NCI-H2227 (cell line): ENCODE results near the gene TMEM209.

ENCODE experiments used
- DNase-seq: peaks from one replicate; lab custom pipeline; 2025; ENCODE audit not compliant: unreplicated experiment; lab: John Stamatoyannopoulos, UW

Gene TMEM209

DNA sequence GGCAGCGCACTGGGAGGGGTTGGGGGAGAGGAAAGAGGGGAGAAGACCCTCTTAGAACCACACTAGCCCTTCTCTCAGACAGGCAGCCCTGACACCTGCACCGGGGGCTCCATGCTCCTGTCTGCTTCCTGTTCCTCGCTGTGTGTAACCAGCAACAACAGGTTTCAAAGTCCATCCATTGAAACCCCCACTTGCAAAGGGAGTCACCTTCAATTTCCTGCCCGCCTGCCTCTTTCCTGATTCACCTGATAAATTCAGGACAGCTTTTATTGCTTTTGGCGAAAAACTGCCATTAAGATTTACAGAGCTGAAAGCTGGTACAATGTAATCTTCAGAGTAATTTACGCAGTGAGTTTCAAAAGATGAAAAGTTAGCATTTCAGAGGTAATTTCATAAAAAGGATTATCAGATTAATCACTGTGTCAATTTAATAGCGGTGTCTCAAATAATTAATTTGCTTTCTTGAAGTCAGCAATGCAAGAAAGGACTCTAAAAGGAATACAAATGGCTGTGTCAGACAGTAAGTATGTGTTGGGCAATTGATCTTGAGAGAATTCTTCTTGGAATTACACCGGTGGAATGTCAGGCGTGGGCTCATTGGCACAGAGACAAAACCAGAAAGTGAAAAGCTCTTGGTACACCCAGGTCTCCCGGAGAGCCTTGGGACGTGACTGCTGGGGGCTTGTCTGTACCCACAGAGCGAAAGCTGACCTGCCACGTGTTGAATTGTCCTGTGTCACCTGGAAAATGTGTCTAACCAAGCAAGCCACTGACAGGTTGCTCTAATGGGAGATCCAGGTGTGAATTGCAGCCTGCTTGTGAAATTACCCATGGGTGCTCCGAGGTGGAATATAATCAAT lies 60.7 kb downstream of the TMEM209 start:
- peak; percentile 32 for DNase-seq

- DNase-seq = no peak
Measured at GRCh38 chr7:130143986-130144311, 61.3 kb downstream of the TMEM209 start.

DNA sequence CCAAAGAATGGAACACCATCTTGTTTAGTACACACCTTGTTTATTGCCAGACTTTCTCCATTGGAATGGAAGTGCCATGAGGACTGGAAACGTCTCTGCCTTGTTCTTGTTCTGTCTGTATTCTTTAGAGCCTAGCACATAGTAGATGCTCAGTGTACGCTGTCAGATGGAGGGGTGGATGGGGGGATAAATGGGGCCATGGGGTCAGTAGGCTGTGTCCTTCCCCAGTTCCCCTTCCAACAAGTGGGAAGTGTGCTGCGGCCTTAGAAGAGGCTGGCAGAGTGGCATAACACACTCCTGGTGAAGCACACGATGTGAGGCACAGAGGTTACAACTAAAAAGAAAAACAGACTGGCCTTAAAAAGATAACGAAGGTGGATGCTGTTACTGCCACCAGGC lies 61.9 kb downstream of the TMEM209 start:
- no peak for DNase-seq

DNA sequence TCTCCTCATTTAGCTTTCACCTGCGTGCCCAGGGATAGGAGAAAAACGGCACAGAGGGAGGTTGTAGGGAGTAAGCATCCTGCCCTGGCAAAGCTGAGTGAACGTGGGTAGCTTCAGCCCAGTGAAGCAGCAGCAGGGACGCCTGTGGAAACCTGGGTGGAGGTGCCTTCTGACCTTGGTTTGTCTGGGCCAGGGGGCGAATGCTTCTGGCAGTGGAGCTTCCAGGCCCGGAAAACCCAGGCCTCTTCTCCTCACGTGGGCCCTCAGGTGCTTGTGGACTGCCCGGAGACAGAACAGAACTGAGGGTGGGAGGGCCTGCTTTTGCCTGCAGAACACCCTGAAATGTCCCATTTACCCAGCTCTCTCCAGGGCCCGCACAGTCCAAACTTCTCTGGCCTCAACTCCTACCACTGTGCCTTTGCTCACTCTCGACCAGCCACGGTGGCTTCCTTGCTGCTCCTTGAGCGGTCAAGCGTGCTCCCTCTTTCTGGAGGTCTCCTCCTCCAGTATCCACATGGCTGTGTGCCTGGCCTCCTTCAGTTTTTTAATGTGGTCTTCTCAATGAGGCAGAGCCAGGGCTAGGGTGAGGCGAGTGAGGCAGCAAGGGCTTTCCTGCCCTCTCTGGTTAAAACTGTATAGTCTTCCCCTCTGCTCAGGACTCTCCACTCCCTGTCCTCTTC lies 62.4 kb downstream of the TMEM209 start:
- DNase-seq = no peak

GRCh38 chr7:130141884-130142653 lies 63.1 kb downstream of the TMEM209 start:
- no peak for DNase-seq

GRCh38 chr7:130141161-130141883 lies 63.9 kb downstream of the TMEM209 start:
- peak; percentile 97 for DNase-seq

DNA sequence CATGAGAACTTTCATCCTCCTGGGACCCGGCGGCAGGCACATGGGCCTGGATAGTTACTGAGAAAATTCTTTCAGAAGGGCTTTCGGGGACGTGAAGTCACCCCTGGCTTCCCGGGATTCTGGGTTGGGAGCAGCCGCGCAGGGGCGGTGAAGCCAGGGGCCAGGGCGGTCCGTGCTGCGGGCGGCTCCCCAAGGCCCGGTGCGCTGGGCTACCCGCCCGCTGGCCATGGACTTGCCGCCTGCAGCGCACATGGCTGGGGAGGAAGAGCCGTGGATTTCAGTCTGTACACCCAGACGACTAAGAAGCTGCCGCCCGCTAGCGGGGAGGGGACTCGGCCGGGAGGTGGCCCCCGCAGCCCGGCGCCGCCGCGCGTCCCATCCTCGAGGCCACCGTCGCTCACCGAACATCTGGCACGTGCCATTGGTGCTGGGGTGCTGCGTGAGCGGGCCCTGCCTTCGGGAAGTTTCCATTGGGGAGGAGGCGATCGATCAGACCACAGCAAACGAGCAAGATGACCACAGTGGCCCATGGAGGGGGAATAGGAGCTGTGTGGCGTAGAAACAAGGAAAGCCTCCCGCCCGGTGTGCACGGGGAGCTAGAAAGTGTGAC lies 64.5 kb downstream of the TMEM209 start:
- DNase-seq = no peak

- DNase-seq = no peak
Measured at GRCh38 chr7:130139193-130139960, 65.8 kb downstream of the TMEM209 start.

DNA sequence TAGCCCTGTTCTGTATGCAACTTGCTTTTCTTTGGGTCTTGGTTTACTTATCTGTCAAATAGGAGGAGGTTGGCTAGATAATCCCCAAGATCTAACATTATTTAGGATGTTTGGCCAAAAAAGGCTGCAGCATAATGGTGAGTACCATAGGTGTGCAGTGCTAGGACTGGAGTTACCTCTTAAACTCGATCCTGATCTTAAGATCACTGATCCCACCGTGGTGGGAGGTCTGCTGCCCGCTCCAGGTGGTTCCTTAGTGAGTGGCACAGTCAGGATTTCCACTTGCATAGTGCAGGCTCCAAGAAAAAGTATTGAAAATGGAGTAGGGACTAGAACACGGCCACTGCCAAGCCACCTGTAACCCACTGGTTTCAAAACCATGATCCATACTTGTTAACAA lies 68.0 kb downstream of the TMEM209 start:
- no peak for DNase-seq

- no peak for DNase-seq
Measured at GRCh38 chr7:130136579-130137167, 68.5 kb downstream of the TMEM209 start.

DNA sequence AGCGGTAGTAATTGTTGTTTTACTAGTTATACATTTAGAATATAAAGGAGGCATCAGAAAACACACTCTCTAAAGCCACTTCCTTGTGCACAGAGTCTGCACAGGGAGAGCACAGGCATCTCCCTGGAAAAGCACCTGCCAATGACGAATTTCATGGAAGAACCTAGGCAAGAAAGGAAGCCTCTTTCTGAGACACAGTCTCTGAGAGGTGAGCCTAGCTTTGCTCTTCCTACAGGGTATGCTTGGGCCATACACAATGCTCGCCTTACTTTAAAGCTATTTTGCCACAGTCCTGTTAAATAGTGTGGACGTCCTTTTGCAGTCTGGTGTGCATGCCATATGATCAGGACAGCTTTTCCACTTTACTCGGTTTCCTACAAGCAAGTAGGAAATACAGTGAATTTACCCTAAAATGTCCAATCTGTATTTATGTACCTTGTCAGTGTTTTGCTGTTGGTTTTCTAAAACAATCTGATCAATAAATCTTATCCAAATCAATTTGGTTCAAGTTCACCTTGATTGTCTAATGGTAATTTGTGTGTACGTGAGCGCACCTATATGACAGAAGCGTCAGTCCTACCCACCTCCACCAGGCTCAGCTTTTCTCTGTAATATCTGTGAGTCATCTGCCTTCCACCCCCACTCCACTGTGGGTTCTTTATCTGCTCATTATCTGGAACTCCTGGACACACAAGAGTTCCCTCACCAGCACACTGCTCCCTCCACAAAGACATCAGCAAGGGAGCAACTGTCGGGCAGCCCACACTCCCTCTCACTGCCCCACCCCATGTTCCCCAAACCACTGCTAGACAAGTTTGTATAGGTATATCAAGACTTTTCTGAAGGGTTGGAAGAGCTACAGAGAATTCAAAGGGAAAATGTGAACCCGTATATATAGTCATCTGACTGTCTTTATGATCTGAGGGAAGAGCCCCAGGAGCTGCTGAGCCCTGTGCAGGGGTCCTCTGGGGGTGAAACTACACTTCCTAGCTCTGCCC lies 69.7 kb downstream of the TMEM209 start:
- DNase-seq = no peak

DNA sequence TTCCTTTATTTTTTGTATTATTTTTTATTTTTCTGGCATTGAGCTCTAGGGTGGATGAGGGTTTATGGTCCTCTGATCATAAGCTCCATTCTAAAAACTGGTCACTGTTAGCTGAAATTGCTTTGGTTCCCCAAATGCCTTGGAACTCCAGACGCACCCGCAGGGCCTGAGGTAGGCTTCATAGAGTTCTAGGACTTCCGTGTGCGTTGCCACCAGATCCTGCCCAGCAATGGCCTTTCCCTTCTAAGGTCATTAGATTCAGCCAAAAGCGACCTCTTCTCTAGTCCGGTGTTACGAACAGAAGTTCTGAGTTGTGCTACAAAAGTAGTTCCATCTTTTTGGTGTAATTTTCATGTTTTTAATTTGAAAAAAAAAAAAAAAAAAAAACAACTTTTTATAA lies 70.5 kb downstream of the TMEM209 start:
- DNase-seq = no peak

DNA sequence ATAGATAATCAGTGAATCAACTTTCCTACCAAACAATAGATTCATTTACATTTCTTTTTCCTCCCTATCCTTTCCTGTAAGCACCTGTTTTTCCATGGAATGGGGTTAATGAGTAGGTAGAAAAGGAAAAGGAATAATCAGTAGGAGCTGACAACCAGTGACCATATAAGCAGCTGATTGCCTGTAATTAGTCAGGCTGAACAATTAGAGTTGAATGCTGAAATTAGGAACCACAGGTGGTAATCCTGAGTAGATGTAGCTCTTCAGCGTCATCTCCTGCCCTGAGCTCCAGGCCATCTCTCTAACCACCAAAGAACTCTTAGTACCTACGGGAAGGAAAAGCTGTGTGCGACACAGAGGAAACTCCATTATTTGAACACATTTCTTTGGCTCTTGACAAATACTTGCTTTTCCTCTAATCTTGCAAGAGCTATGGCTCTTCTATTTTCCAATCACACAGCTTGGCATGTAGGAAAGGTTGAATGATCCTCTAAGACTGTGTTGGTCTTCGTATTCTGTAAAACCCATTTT lies 71.0 kb downstream of the TMEM209 start:
- DNase-seq = no peak

DNA sequence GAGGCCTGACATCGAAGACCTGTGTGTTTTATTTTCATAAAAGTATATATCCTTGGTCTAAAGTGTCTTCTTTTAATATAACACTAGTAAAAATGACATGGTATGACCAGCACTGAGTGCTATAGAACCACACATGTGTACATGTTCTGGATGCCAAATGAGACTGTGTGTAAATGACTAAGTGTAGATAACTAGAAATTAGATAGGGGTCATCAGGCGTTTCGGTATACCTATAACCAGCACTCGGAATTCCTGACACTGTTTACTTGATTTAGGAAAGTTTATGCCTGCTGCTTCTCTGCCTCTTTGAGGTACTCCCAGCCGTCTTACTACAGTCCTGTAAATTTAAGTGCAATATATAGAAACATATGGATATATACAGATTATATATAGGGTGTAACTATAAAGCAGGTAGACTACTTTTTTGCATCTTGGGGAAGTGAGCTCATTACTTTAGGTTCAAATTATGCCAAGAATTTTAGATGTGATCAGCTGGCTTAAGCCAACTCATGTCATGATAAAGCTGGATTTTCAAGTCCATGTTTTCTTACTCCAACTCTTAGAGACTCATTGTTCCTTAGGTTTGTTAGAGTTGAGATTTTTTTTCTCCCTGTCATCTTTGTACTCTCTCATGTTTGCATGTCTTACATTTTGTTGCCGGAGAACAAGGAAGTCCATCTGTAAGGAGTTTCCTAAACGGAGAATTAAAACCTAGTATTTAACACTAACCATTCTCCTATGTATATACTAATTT lies 72.0 kb downstream of the TMEM209 start:
- DNase-seq = no peak

DNA sequence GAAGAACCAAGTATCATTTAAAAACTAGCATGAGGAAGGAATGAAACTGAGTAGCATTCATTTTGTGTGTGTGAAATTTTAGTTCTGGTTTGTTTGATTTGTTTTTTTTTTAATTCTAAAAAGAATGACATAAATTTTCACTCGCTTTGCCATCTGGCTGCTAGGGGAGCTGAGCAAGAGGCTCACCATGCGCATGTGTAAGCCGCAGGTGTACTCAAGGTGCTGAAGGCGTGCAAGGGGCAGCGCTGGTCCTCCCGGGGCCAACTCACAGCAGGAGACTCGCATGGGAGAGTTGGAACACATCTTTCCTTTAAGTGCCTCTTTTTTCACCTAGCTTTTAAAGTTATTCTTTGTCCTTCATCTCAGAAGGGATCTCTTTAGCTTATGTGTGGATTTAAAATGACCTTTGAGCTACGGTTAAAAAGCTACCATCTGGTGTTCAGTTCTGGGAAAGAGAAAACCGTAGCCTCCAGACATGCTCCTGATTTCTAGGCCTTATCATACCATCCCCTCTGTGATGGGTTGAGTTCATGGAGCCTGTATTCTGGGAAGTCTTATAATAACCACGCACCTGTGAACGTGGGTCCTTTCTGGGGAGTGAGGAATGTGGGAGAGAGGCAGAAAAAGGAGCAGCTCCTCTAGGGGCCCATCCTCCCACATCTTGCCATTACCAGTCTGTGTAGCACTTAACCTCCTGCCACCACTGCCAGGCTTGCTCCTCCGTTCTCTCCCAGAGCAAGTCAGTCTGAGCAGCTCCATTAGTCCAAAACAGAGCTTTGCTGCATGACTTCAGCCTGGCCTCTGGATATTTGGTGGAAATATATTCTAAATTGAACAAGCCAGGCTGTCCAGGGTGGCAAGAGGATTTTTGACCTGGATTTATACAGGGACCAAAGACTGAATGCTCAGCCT lies 73.0 kb downstream of the TMEM209 start:
- peak; percentile 80 for DNase-seq

- no peak for DNase-seq
Measured at GRCh38 chr7:130131191-130131834, 73.9 kb downstream of the TMEM209 start.
